Measurements from ENCODE around the gene SMIM28.

The SMIM28 gene

GRCh38 chr6:138396709-138397108, 19.0 kb downstream of the SMIM28 start:
- no peaks in the 10 kb centered on the region for H4K20me1 ChIP-seq (ENCODE audit: control insufficient read depth, insufficient read depth, low read depth, low read length)
- H3K27ac ChIP-seq (ENCODE audit: low read depth, low read length), result no peak overlapping the region
- TF ChIP-seq EZH2phosphoT487 (IDR thresholded peaks at IDR 0.05; ENCODE audit: borderline replicate concordance, low read length) (no peak), CTCF (IDR thresholded peaks at IDR 0.05; ENCODE audit: low read depth, low read length, poor library complexity, severe bottlenecking) (no peak)
- no peak overlapping the region for H3K4me3 ChIP-seq (ENCODE audit: low read length)
- H3K9me3 ChIP-seq (ENCODE audit: control insufficient read depth, insufficient read depth, low read length), result no peaks in the 10 kb centered on the region
- no peak overlapping the region for H3K4me2 ChIP-seq (ENCODE audit: low read length)
- no peaks in the 10 kb centered on the region for H3K9me2 ChIP-seq (replicated peaks; ENCODE audit: control insufficient read depth, low read length)
- no peaks in the 10 kb centered on the region for H3F3A ChIP-seq (ENCODE audit: control insufficient read depth, insufficient read depth)
- no peaks in the 10 kb centered on the region for H3K79me2 ChIP-seq (ENCODE audit: control insufficient read depth, low read length)
- H3K4me1 ChIP-seq (ENCODE audit: control insufficient read depth, low read length), result peaks cover 21% of the 10 kb centered on the region
- H3K27me3 ChIP-seq (ENCODE audit: control insufficient read depth, low read length), result no peaks in the 10 kb centered on the region
- no peaks in the 10 kb centered on the region for H3K36me3 ChIP-seq (ENCODE audit: control insufficient read depth, low read length)

- Histone ChIP-seq H3K27ac (ENCODE audit: low read depth, low read length) (no peak overlapping the region), H3K79me2 (ENCODE audit: control insufficient read depth, low read length) (no peaks in the 10 kb centered on the region), H4K20me1 (ENCODE audit: control insufficient read depth, insufficient read depth, low read depth, low read length) (no peaks in the 10 kb centered on the region), H3K4me1 (ENCODE audit: control insufficient read depth, low read length) (peaks cover 21% of the 10 kb centered on the region), H3F3A (ENCODE audit: control insufficient read depth, insufficient read depth) (no peaks in the 10 kb centered on the region), H3K4me2 (ENCODE audit: low read length) (no peak overlapping the region), H3K9me3 (ENCODE audit: control insufficient read depth, insufficient read depth, low read length) (no peaks in the 10 kb centered on the region), H3K27me3 (ENCODE audit: control insufficient read depth, low read length) (no peaks in the 10 kb centered on the region), H3K9me2 (replicated peaks; ENCODE audit: control insufficient read depth, low read length) (no peaks in the 10 kb centered on the region), H3K4me3 (ENCODE audit: low read length) (no peak overlapping the region), H3K36me3 (ENCODE audit: control insufficient read depth, low read length) (no peaks in the 10 kb centered on the region)
- TF ChIP-seq EZH2phosphoT487 (IDR thresholded peaks at IDR 0.05; ENCODE audit: borderline replicate concordance, low read length), result no peak
- TF ChIP-seq CTCF (IDR thresholded peaks at IDR 0.05; ENCODE audit: low read depth, low read length, poor library complexity, severe bottlenecking), result no peak
Measured at GRCh38 chr6:138397128-138398122, 19.7 kb downstream of the SMIM28 start.

- H3K27ac ChIP-seq (ENCODE audit: low read depth, low read length), result no peak overlapping the region
Measured at GRCh38 chr6:138400326-138400725, 22.6 kb downstream of the SMIM28 start.

More at GRCh38 chr6:138400326-138400725, 22.6 kb downstream of the SMIM28 start:
- Histone ChIP-seq H3K4me1 (ENCODE audit: control insufficient read depth, low read length) (peaks cover 19% of the 10 kb centered on the region), H3K27me3 (ENCODE audit: control insufficient read depth, low read length) (0 out of 2 replicates have a peak, but pooled peaks cover 3% of the 10 kb centered on the region), H4K20me1 (ENCODE audit: control insufficient read depth, insufficient read depth, low read depth, low read length) (no peaks in the 10 kb centered on the region), H3K36me3 (ENCODE audit: control insufficient read depth, low read length) (peaks cover 3% of the 10 kb centered on the region; the same call in 1 of the 2 replicates), H3K79me2 (ENCODE audit: control insufficient read depth, low read length) (no peaks in the 10 kb centered on the region), H3K4me3 (ENCODE audit: low read length) (no peak overlapping the region), H3K9me2 (replicated peaks; ENCODE audit: control insufficient read depth, low read length) (no peaks in the 10 kb centered on the region), H3F3A (ENCODE audit: control insufficient read depth, insufficient read depth) (no peaks in the 10 kb centered on the region), H3K4me2 (ENCODE audit: low read length) (no peak overlapping the region), H3K9me3 (ENCODE audit: control insufficient read depth, insufficient read depth, low read length) (no peaks in the 10 kb centered on the region)
- no peak for TF ChIP-seq EZH2phosphoT487 (IDR thresholded peaks at IDR 0.05; ENCODE audit: borderline replicate concordance, low read length)
- TF ChIP-seq CTCF (IDR thresholded peaks at IDR 0.05; ENCODE audit: low read depth, low read length, poor library complexity, severe bottlenecking), result no peak
